Glutamatergic neuron (in vitro differentiated cells): ENCODE results near the gene MRPL28. TPM values are rescaled to one million over a fixed set of nuclear protein-coding genes. Genes with fewer than 3 reads are reported as not detected.

Source experiments
- DNase-seq: peaks from one replicate; pipeline ENCODE4 v3.0.0; 2022
- H3K27ac Mint-ChIP-seq: one replicate; pipeline ENCODE4 v1.8.0; 2020; ENCODE audit warnings: mild to moderate bottlenecking, mixed read lengths, inconsistent platforms; ENCODE audit not compliant: unreplicated experiment
- H3K27me3 Mint-ChIP-seq: one replicate; pipeline ENCODE4 v1.8.0; 2020; ENCODE audit warnings: mild to moderate bottlenecking, moderate library complexity, mixed read lengths, inconsistent platforms; ENCODE audit not compliant: unreplicated experiment
- H3K36me3 Mint-ChIP-seq: one replicate; pipeline ENCODE4 v1.8.0; 2020; ENCODE audit warnings: mild to moderate bottlenecking, mixed read lengths, inconsistent platforms; ENCODE audit not compliant: unreplicated experiment
- H3K4me1 Mint-ChIP-seq: one replicate; pipeline ENCODE4 v1.8.0; 2020; ENCODE audit warnings: mild to moderate bottlenecking, low read depth, mixed read lengths, inconsistent platforms; ENCODE audit not compliant: unreplicated experiment
- H3K4me3 Mint-ChIP-seq: one replicate; pipeline ENCODE4 v1.8.0; 2020; ENCODE audit warnings: mild to moderate bottlenecking, mixed read lengths, inconsistent platforms; ENCODE audit not compliant: unreplicated experiment
- H3K9me3 Mint-ChIP-seq: one replicate; pipeline ENCODE4 v1.8.0; 2020; ENCODE audit warnings: mild to moderate bottlenecking, moderate library complexity, mixed read lengths, inconsistent platforms; ENCODE audit not compliant: unreplicated experiment
- CTCF ChIP-seq: fragments of 200-600 bp; sonication (generic); IDR thresholded peaks from one replicate; pipeline ENCODE4 v1.5.0; 2021; ENCODE audit not compliant: partially characterized antibody, unreplicated experiment
- total RNA-seq: library from RNA; stranded (reverse); fragmentation: NEBNext Ultra II Directional; extraction: Animal tissue kit (Norgen Biotek cat#: 25700); gene quantifications from one replicate; pipeline ENCODE4 v1.2.1, GENCODE V29; 2021; ENCODE audit not compliant: unreplicated experiment

Gene MRPL28
- total RNA-seq, 1 donor from 2014 or later, result 69.6 TPM

GRCh38 chr16:373020-373598 lies 2.8 kb upstream of the MRPL28 start:
- Mint-ChIP-seq H3K36me3 (no peaks in the 10 kb centered on the region), H3K27me3 (peaks cover 9% of the 10 kb centered on the region), H3K4me3 (no peak overlapping the region), H3K27ac (peak overlapping the region; percentile 17), H3K9me3 (peaks cover 8% of the 10 kb centered on the region), H3K4me1 (peaks cover 2% of the 10 kb centered on the region)
- TF ChIP-seq CTCF, result no peak
- no peak for DNase-seq

GRCh38 chr16:372302-372983 lies 2.1 kb upstream of the MRPL28 start:
- TF ChIP-seq CTCF, result no peak
- Mint-ChIP-seq H3K36me3 (no peaks in the 10 kb centered on the region), H3K4me1 (peaks cover 2% of the 10 kb centered on the region), H3K9me3 (peaks cover 8% of the 10 kb centered on the region), H3K27me3 (peaks cover 9% of the 10 kb centered on the region), H3K27ac (peak overlapping the region; percentile 17), H3K4me3 (no peak overlapping the region)
- DNase-seq, result no peak

- Mint-ChIP-seq H3K27me3 (peaks cover 9% of the 10 kb centered on the region), H3K4me1 (peaks cover 2% of the 10 kb centered on the region), H3K36me3 (no peaks in the 10 kb centered on the region), H3K27ac (peak overlapping the region; percentile 70), H3K9me3 (peaks cover 11% of the 10 kb centered on the region), H3K4me3 (peak overlapping the region; percentile 64)
- TF ChIP-seq CTCF, result no peak
- peak; percentile 55 for DNase-seq
These were observed 1.4 kb upstream of the MRPL28 start for GRCh38 chr16:371515-372301.

GRCh38 chr16:370979-371514 lies 709 bp upstream of the MRPL28 start:
- Mint-ChIP-seq H3K4me3 (peak overlapping the region; percentile 86), H3K9me3 (peaks cover 11% of the 10 kb centered on the region), H3K27ac (peak overlapping the region; percentile 81), H3K27me3 (peaks cover 9% of the 10 kb centered on the region), H3K4me1 (peaks cover 2% of the 10 kb centered on the region), H3K36me3 (no peaks in the 10 kb centered on the region)
- TF ChIP-seq CTCF, result no peak
- no peak for DNase-seq
